GM23338 (cell line): Measurements from ENCODE around the gene ILF2. TPM values are rescaled to one million over a fixed set of nuclear protein-coding genes. Genes with fewer than 3 reads are reported as not detected.

ENCODE experiments used
- ATAC-seq: fragments of 200-7000 bp; cut with Tn5 transposase; 3 replicates; pipeline ENCODE4 v1.9.1; 2020
- DNase-seq: peaks from one replicate; pipeline ENCODE4 v3.0.0-alpha.2; 2015; ENCODE audit warnings: low spot score
- H2AFZ ChIP-seq: fragments of 200-600 bp; sonication (generic); 2 replicates; pipeline ENCODE4 v1.8.0; 2016; ENCODE audit warnings: antibody characterized with exemption, mild to moderate bottlenecking, moderate library complexity
- H3F3A ChIP-seq: fragments of 200-600 bp; sonication (generic); replicated peaks from 2 replicates; pipeline ENCODE4 v1.8.0; 2017; ENCODE audit warnings: antibody characterized with exemption, mixed run types, low read depth
- H3K27ac ChIP-seq: fragments of 200-600 bp; sonication (generic); 2 replicates; pipeline ENCODE4 v1.6.1; 2016; ENCODE audit warnings: low read depth
- H3K27me3 ChIP-seq: fragments of 200-600 bp; sonication (generic); 2 replicates; pipeline ENCODE4 v1.8.0; 2016; ENCODE audit warnings: mild to moderate bottlenecking, mixed run types, moderate library complexity; ENCODE audit not compliant: insufficient read depth
- H3K36me3 ChIP-seq: fragments of 200-600 bp; sonication (generic); 2 replicates; pipeline ENCODE4 v1.8.0; 2016; ENCODE audit warnings: mild to moderate bottlenecking; ENCODE audit not compliant: insufficient read depth
- H3K4me1 ChIP-seq: fragments of 200-600 bp; sonication (generic); 2 replicates; pipeline ENCODE4 v1.8.0; 2016; ENCODE audit warnings: mild to moderate bottlenecking, moderate library complexity; ENCODE audit not compliant: insufficient read depth
- H3K4me2 ChIP-seq: fragments of 200-600 bp; sonication (generic); 2 replicates; pipeline ENCODE4 v1.7.1; 2017; ENCODE audit warnings: mixed run types
- H3K4me3 ChIP-seq: fragments of 200-600 bp; sonication (generic); 2 replicates; pipeline ENCODE4 v1.6.1; 2016; ENCODE audit warnings: mixed run types
- H3K79me2 ChIP-seq: fragments of 200-600 bp; sonication (generic); replicated peaks from 2 replicates; pipeline ENCODE4 v1.8.0; 2017; ENCODE audit warnings: mild to moderate bottlenecking; ENCODE audit not compliant: insufficient read depth
- H3K9me2 ChIP-seq: fragments of 200-600 bp; sonication (generic); 2 replicates; pipeline ENCODE4 v1.8.0; 2017; ENCODE audit not compliant: insufficient read depth
- H4K20me1 ChIP-seq: fragments of 200-600 bp; sonication (generic); replicated peaks from 2 replicates; pipeline ENCODE4 v1.8.0; 2017; ENCODE audit warnings: mild to moderate bottlenecking; ENCODE audit not compliant: insufficient read depth
- H3K27ac Mint-ChIP-seq: 2 replicates; pipeline ENCODE4 v1.8.0; 2020; ENCODE audit warnings: inconsistent platforms, mild to moderate bottlenecking, moderate library complexity, mixed read lengths
- H3K27me3 Mint-ChIP-seq: 3 replicates; pipeline ENCODE4 v1.8.0; 2022; ENCODE audit warnings: low read depth, mild to moderate bottlenecking, moderate library complexity, mixed read lengths, inconsistent platforms; ENCODE audit not compliant: insufficient read depth, poor library complexity
- H3K36me3 Mint-ChIP-seq: 3 replicates; pipeline ENCODE4 v1.8.0; 2021; ENCODE audit warnings: low read depth, mild to moderate bottlenecking, inconsistent platforms, moderate library complexity, mixed read lengths
- H3K4me1 Mint-ChIP-seq: 3 replicates; pipeline ENCODE4 v1.8.0; 2020; ENCODE audit warnings: mild to moderate bottlenecking, inconsistent platforms, mixed read lengths
- H3K4me3 Mint-ChIP-seq: 3 replicates; pipeline ENCODE4 v1.8.0; 2021; ENCODE audit warnings: moderate library complexity, mild to moderate bottlenecking, inconsistent platforms, mixed read lengths
- H3K9me3 Mint-ChIP-seq: 3 replicates; pipeline ENCODE4 v1.8.0; 2020; ENCODE audit warnings: moderate library complexity, mild to moderate bottlenecking, inconsistent platforms, mixed read lengths
- CREB1 ChIP-seq: fragments of 250-450 bp; sonication (Bioruptor Pico); IDR thresholded peaks from 2 replicates; pipeline ENCODE4 v1.5.0; 2020; ENCODE audit warnings: low read depth, mild to moderate bottlenecking, moderate library complexity
- CTCF ChIP-seq, 2 experiments: fragments of 200-600 bp in 1 of 2; sonication (generic) in 1 of 2; conservative IDR thresholded peaks; 2 replicates each; pipeline versions ENCODE4 v1.5.1 to v1.6.1; 2016 to 2017; ENCODE audit warnings: antibody characterized with exemption in 2 of 2, low read depth in 2 of 2, mild to moderate bottlenecking in 2 of 2, moderate library complexity in 1 of 2
- ETS1 ChIP-seq: IDR thresholded peaks from 2 replicates; pipeline ENCODE4 v1.6.1; 2016; ENCODE audit warnings: antibody characterized with exemption
- EZH2 ChIP-seq: fragments of 200-600 bp; sonication (generic); IDR thresholded peaks from one replicate; pipeline ENCODE4 v1.8.0; 2017; ENCODE audit warnings: antibody characterized with exemption, mild to moderate bottlenecking, low read depth; ENCODE audit not compliant: unreplicated experiment
- EZH2phosphoT487 ChIP-seq: fragments of 200-600 bp; sonication (generic); IDR thresholded peaks from one replicate; pipeline ENCODE4 v1.8.1; 2018; ENCODE audit warnings: antibody characterized with exemption; ENCODE audit not compliant: unreplicated experiment
- JUNB ChIP-seq: IDR thresholded peaks from one replicate; pipeline ENCODE4 v1.6.1; 2016; ENCODE audit warnings: antibody characterized with exemption; ENCODE audit not compliant: unreplicated experiment
- NANOG ChIP-seq: IDR thresholded peaks from 2 replicates; pipeline ENCODE4 v1.6.1; 2016; ENCODE audit warnings: antibody characterized with exemption, borderline replicate concordance
- POLR2AphosphoS5 ChIP-seq: IDR thresholded peaks from 2 replicates; pipeline ENCODE4 v1.6.1; 2016; ENCODE audit warnings: antibody characterized with exemption, low read depth
- REST ChIP-seq: IDR thresholded peaks from one replicate; pipeline ENCODE4 v1.6.1; 2018; ENCODE audit warnings: antibody characterized with exemption; ENCODE audit not compliant: unreplicated experiment
- STAT1 ChIP-seq: IDR thresholded peaks from one replicate; pipeline ENCODE4 v1.6.1; 2016; ENCODE audit warnings: antibody characterized with exemption; ENCODE audit not compliant: unreplicated experiment
- ZNF114 ChIP-seq: fragments of 250-450 bp; sonication (Bioruptor Pico); IDR thresholded peaks from 2 replicates; pipeline ENCODE4 v1.5.0; 2020; ENCODE audit warnings: mild to moderate bottlenecking, moderate library complexity
- ZNF331 ChIP-seq: fragments of 250-450 bp; sonication (Bioruptor Pico); IDR thresholded peaks from 2 replicates; pipeline ENCODE4 v1.5.0; 2020; ENCODE audit warnings: low read depth, mild to moderate bottlenecking, moderate library complexity
- ZNF462 ChIP-seq: fragments of 250-450 bp; sonication (Bioruptor Pico); IDR thresholded peaks from 2 replicates; pipeline ENCODE4 v1.5.0; 2020; ENCODE audit warnings: mild to moderate bottlenecking, moderate library complexity
- polyA plus RNA-seq: library from polyadenylated mRNA; unstranded; fragments of >200 nt; fragmentation: Nextera tagmentation; extraction: Ambion mirVana; gene quantifications from 2 replicates; pipeline ENCODE4 v1.2.1, GENCODE V29; 2016
- total RNA-seq: library from RNA; depleted of rRNA; stranded (reverse); fragments of >200 nt; shearing (Covaris generic); gene quantifications from 2 replicates; pipeline ENCODE4 v1.2.3, GENCODE V29; 2014

ILF2 gene
- total and polyA plus RNA-seq, 2 experiments from 2014 or later = 214 to 337 TPM

GRCh38 chr1:153629343-153629665 is 41.5 kb downstream of the ILF2 start:
- H3K36me3 Mint-ChIP-seq = peaks cover 27% of the 10 kb centered on the region
- peaks cover under 1% of the 10 kb centered on the region for H3K79me2 ChIP-seq
- H3K27me3 Mint-ChIP-seq = peaks cover 20% of the 10 kb centered on the region
- no peaks in the 10 kb centered on the region for H3K36me3 ChIP-seq
- no peaks in the 10 kb centered on the region for H4K20me1 ChIP-seq
- no peak overlapping the region; the same call in 1 of the 2 replicates for H3K27ac Mint-ChIP-seq
- no peak for DNase-seq
- H3K4me3 Mint-ChIP-seq = no peak overlapping the region; the same call in 2 of the 3 replicates
- H3K4me2 ChIP-seq = no peak overlapping the region
- no peak for ATAC-seq
- peaks cover 42% of the 10 kb centered on the region for H3K4me1 Mint-ChIP-seq
- H3K4me3 ChIP-seq = no peak overlapping the region
- peaks cover 8% of the 10 kb centered on the region; the same call in 1 of the 2 replicates for H3F3A ChIP-seq
- H3K9me2 ChIP-seq = 0 out of 2 replicates have a peak, but pooled peaks cover 3% of the 10 kb centered on the region
- peaks cover 11% of the 10 kb centered on the region; the same call in 1 of the 2 replicates for H3K4me1 ChIP-seq
- H3K27ac ChIP-seq = no peak overlapping the region
- H3K27me3 ChIP-seq = no peaks in the 10 kb centered on the region
- TF ChIP-seq NANOG = no peak
- no peak for TF ChIP-seq REST
- no peak for TF ChIP-seq JUNB
- TF ChIP-seq POLR2AphosphoS5 = no peak
- TF ChIP-seq CREB1 (CRISPR knock-in tag) = no peak
- no peak for TF ChIP-seq CTCF (conservative IDR thresholded peaks at IDR 0.05; ENCODE audit: low read depth in 2 of 2)
- no peak for TF ChIP-seq STAT1
- no peak for TF ChIP-seq EZH2phosphoT487
- no peak for TF ChIP-seq ZNF462 (CRISPR knock-in tag)
- TF ChIP-seq EZH2 = no peak
- TF ChIP-seq ETS1 = no peak
- TF ChIP-seq ZNF331 = no peak
- TF ChIP-seq ZNF114 = no peak
- no peak overlapping the region for H2AFZ ChIP-seq
- H3K9me3 Mint-ChIP-seq = no peaks in the 10 kb centered on the region
